ENCODE data around the gene MAB21L3.

- no peak for TF ChIP-seq CTCF (IDR thresholded peaks at IDR 0.05)
- no peak for TF ChIP-seq EP300 (IDR thresholded peaks at IDR 0.05)
- TF ChIP-seq POLR2AphosphoS5 (IDR thresholded peaks at IDR 0.05) = no peak
- no peak for TF ChIP-seq POLR2A (IDR thresholded peaks at IDR 0.05; ENCODE audit: low read depth)
Measured at GRCh38 chr1:116179419-116179818, 68.2 kb downstream of the MAB21L3 start.

All from esophagus muscularis mucosa (tissue), 4 donors.